Sigmoid colon (tissue), 4 donors: ENCODE results near the gene EDNRA.

ENCODE experiments used
- EP300 ChIP-seq, 4 donors: sonication (generic); formaldehyde crosslinking; IDR thresholded peaks; one replicate each; pipeline ENCODE4 v1.6.1; 2017; ENCODE audit warnings: antibody characterized with exemption in 4 of 4
- POLR2A ChIP-seq, 2 donors: fragments of 450-650 bp; IDR thresholded peaks; one replicate each; pipeline ENCODE4 v1.6.1; 2016; ENCODE audit warnings: antibody characterized with exemption in 2 of 2, mild to moderate bottlenecking in 2 of 2, moderate library complexity in 2 of 2
- POLR2AphosphoS5 ChIP-seq, 4 donors: sonication (generic); formaldehyde crosslinking; IDR thresholded peaks; one replicate each; pipeline ENCODE4 v1.6.1; 2017; ENCODE audit warnings: antibody characterized with exemption in 4 of 4
- TF ChIP-seq, protein P1 (sequence below), 4 experiments: fragments of 450-650 bp in 3 of 4; fragments of 200-600 bp in 1 of 4; IDR thresholded peaks; one replicate each; pipeline ENCODE4 v1.5.1; 2016 to 2019; ENCODE audit warnings: antibody characterized with exemption in 4 of 4, mild to moderate bottlenecking in 3 of 4, moderate library complexity in 2 of 4

DNA sequence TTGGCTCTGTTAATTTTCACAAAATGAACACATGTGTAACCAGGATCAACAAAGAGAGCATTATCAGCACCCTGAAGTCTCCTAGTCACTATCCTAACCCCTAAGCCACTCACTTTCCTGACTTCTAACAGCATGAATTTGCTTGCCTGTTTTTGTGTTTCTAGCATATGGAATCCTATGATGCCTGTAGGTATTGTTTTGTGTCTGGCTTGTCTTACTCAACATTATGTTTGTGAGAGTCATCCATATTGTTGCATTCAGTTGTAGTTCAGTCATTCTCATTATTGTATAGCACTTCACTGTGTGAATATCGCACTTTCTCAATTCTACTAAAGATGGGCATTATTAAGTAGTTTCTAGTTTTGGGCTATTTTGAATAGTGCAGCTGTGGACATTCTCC lies 15.6 kb downstream of the EDNRA start:
- TF ChIP-seq, protein P1, sequence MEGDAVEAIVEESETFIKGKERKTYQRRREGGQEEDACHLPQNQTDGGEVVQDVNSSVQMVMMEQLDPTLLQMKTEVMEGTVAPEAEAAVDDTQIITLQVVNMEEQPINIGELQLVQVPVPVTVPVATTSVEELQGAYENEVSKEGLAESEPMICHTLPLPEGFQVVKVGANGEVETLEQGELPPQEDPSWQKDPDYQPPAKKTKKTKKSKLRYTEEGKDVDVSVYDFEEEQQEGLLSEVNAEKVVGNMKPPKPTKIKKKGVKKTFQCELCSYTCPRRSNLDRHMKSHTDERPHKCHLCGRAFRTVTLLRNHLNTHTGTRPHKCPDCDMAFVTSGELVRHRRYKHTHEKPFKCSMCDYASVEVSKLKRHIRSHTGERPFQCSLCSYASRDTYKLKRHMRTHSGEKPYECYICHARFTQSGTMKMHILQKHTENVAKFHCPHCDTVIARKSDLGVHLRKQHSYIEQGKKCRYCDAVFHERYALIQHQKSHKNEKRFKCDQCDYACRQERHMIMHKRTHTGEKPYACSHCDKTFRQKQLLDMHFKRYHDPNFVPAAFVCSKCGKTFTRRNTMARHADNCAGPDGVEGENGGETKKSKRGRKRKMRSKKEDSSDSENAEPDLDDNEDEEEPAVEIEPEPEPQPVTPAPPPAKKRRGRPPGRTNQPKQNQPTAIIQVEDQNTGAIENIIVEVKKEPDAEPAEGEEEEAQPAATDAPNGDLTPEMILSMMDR (IDR thresholded peaks at IDR 0.05), result no peak
- TF ChIP-seq POLR2A (IDR thresholded peaks at IDR 0.05) (no peak), POLR2AphosphoS5 (IDR thresholded peaks at IDR 0.05) (no peak), EP300 (IDR thresholded peaks at IDR 0.05) (no peak)
